GM12864 (cell line): Measurements from ENCODE around the gene SERPINB12.

ENCODE experiments used
- DNase-seq: peaks from one replicate; pipeline ENCODE4 v3.0.0-alpha.2; 2011; ENCODE audit warnings: low read depth
- H3K4me3 ChIP-seq: 2 replicates; pipeline ENCODE4 v1.5.1; 2011; ENCODE audit warnings: mild to moderate bottlenecking, low read depth, low read length, control low read depth
- CTCF ChIP-seq: IDR thresholded peaks from 2 replicates; pipeline ENCODE4 v1.5.1; 2011; ENCODE audit warnings: low read depth, mild to moderate bottlenecking, moderate library complexity, low read length, control low read depth, inconsistent platforms; ENCODE audit errors: missing control alignments

Gene SERPINB12

GRCh38 chr18:63542069-63542468 lies at the start of gene SERPINB12:
Gene SERPINB12, plus strand, starts transcription at chr18:63542369. Its CDS starts 13,791 bp downstream, at chr18:63556160.
- DNase-seq: no peak
- TF ChIP-seq CTCF: no peak
- H3K4me3 ChIP-seq: no peak within 1 kb of the TSS

- no peak overlapping the region for H3K4me3 ChIP-seq
- no peak for TF ChIP-seq CTCF
- DNase-seq: no peak
Observed at GRCh38 chr18:63492851-63493250, 49.3 kb upstream of the SERPINB12 start.

GRCh38 chr18:63495675-63496074 lies 46.5 kb upstream of the SERPINB12 start:
- no peak overlapping the region for H3K4me3 ChIP-seq
- no peak for DNase-seq
- no peak for TF ChIP-seq CTCF

- TF ChIP-seq CTCF: peak; percentile 61
- no peak for DNase-seq
- no peak overlapping the region for H3K4me3 ChIP-seq
Observed at GRCh38 chr18:63505566-63506335, 36.4 kb upstream of the SERPINB12 start.

- DNase-seq: no peak
- H3K4me3 ChIP-seq: no peak overlapping the region
- no peak for TF ChIP-seq CTCF
Observed at GRCh38 chr18:63506336-63506646, 35.9 kb upstream of the SERPINB12 start.

- H3K4me3 ChIP-seq: no peak overlapping the region
- no peak for TF ChIP-seq CTCF
- no peak for DNase-seq
Observed at GRCh38 chr18:63508596-63508995, 33.6 kb upstream of the SERPINB12 start.

GRCh38 chr18:63511285-63511684 lies 30.9 kb upstream of the SERPINB12 start:
- H3K4me3 ChIP-seq: no peak overlapping the region
- peak; percentile 26 for TF ChIP-seq CTCF
- no peak for DNase-seq
